Caco-2 (cell line): Measurements from ENCODE around the gene RIC3. TPM values are rescaled to one million over a fixed set of nuclear protein-coding genes. Genes with fewer than 3 reads are reported as not detected.

Source experiments
- BruUV-seq: library from RNA; stranded (reverse); fragments of 400-500 nt; replicated peaks from 2 replicates; lab custom pipeline; 2021; lab: Mats Ljungman, UMichigan
- CTCF ChIA-PET: fragments of 300-600 bp; sonication (Branson Sonifier 250); formaldehyde crosslinking; loops from one replicate; lab custom pipeline; 2022; ENCODE audit warnings: antibody characterized with exemption; lab: Charles Lee
- POLR2A ChIA-PET: fragments of 300-600 bp; sonication (Branson Sonifier 250); formaldehyde crosslinking; loops from one replicate; lab custom pipeline; 2022; ENCODE audit warnings: antibody characterized with exemption; lab: Charles Lee
- DNase-seq, 2 experiments: peaks; one replicate each; pipeline versions ENCODE4 v3.0.0 to v3.0.0-alpha.2; 2020 to 2022
- H3K27me3 ChIP-seq: replicated peaks from 2 replicates; pipeline ENCODE4 v1.6.0; 2011; ENCODE audit warnings: low read length; ENCODE audit not compliant: control insufficient read depth, insufficient read depth
- H3K36me3 ChIP-seq: 2 replicates; pipeline ENCODE4 v1.5.1; 2011; ENCODE audit warnings: low read length; ENCODE audit not compliant: control insufficient read depth, insufficient read depth
- H3K4me1 ChIP-seq: fragments of 250-450 bp; sonication (Bioruptor Pico); 2 replicates; pipeline ENCODE4 v1.5.1; 2020; ENCODE audit warnings: mild to moderate bottlenecking
- H3K4me3 ChIP-seq: 2 replicates; pipeline ENCODE4 v1.5.1; 2011; ENCODE audit warnings: low read depth, mild to moderate bottlenecking, control low read depth, low read length
- H3K9me3 ChIP-seq: fragments of 250-450 bp; sonication (Bioruptor Pico); 2 replicates; pipeline ENCODE4 v1.5.1; 2020; ENCODE audit warnings: mild to moderate bottlenecking, moderate library complexity
- H3K27ac Mint-ChIP-seq: one replicate; pipeline ENCODE4 v1.8.0; 2022; ENCODE audit warnings: mixed read lengths; ENCODE audit not compliant: unreplicated experiment
- H3K27me3 Mint-ChIP-seq: one replicate; pipeline ENCODE4 v1.8.0; 2022; ENCODE audit warnings: mixed read lengths; ENCODE audit not compliant: insufficient read depth, unreplicated experiment
- H3K36me3 Mint-ChIP-seq: one replicate; pipeline ENCODE4 v1.8.0; 2022; ENCODE audit warnings: mild to moderate bottlenecking, mixed read lengths; ENCODE audit not compliant: insufficient read depth, unreplicated experiment
- H3K4me1 Mint-ChIP-seq: one replicate; pipeline ENCODE4 v1.8.0; 2022; ENCODE audit warnings: low read depth, mixed read lengths; ENCODE audit not compliant: unreplicated experiment
- H3K4me3 Mint-ChIP-seq: one replicate; pipeline ENCODE4 v1.8.0; 2022; ENCODE audit warnings: mild to moderate bottlenecking, moderate library complexity, mixed read lengths; ENCODE audit not compliant: unreplicated experiment
- H3K9me3 Mint-ChIP-seq: one replicate; pipeline ENCODE4 v1.8.0; 2022; ENCODE audit warnings: mixed read lengths; ENCODE audit not compliant: unreplicated experiment
- intact Hi-C: fragments of 100-400 bp; cut with micrococcal nuclease; formaldehyde crosslinking; loops from one replicate; pipeline ENCODE4 v1.10.0; 2022; ENCODE audit not compliant: unreplicated experiment
- total RNA-seq: library from RNA; stranded (reverse); gene quantifications from 2 replicates; pipeline ENCODE4 v1.2.3, GENCODE V29; 2022
- TF ChIP-seq, protein P1 (sequence below), 2 experiments: fragments of 200-600 bp in 1 of 2; IDR thresholded peaks; 1 replicate in 1 of 2; 2 replicates in 1 of 2; pipeline versions ENCODE4 v1.5.1 to v1.8.0; 2011 to 2022; ENCODE audit warnings: antibody characterized with exemption in 1 of 2, control low read depth in 1 of 2, inconsistent platforms in 1 of 2, low read depth in 1 of 2, low read length in 1 of 2, mild to moderate bottlenecking in 1 of 2, moderate library complexity in 1 of 2; ENCODE audit not compliant: insufficient read depth in 1 of 2, severe bottlenecking in 1 of 2, unreplicated experiment in 1 of 2

RIC3 gene
- total RNA-seq, 1 experiment from 2014 or later, result not detected

DNA sequence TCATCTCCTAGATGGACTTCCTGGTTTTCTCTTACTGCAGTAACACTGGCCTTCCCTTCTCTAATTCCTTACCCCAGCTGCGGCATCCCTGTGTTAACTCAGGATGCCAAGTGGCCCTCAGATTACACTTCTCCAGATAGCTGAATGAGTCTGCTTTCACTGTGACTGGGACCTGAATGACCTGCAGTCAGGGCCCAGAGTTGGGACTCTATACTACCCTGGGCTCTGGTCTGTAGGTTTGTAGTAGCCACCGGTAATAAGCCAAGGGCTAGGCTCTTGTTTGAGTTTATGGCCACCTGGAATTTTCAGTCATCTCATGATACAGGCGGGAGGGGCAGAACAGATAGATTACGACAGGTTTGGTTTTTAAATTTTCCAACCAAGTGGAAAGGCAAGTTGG, 63.7 kb downstream of the RIC3 start:
- no TSS peak for BruUV-seq
- H3K36me3 ChIP-seq, result no peaks in the 10 kb centered on the region
- no peaks in the 10 kb centered on the region for H3K9me3 ChIP-seq
- Mint-ChIP-seq H3K36me3 (no peaks in the 10 kb centered on the region), H3K27ac (no peak overlapping the region), H3K4me3 (no peak overlapping the region), H3K9me3 (no peaks in the 10 kb centered on the region), H3K4me1 (no peaks in the 10 kb centered on the region), H3K27me3 (peaks cover 6% of the 10 kb centered on the region)
- no peaks in the 10 kb centered on the region for H3K4me1 ChIP-seq
- no peak for DNase-seq
- TF ChIP-seq, protein P1, sequence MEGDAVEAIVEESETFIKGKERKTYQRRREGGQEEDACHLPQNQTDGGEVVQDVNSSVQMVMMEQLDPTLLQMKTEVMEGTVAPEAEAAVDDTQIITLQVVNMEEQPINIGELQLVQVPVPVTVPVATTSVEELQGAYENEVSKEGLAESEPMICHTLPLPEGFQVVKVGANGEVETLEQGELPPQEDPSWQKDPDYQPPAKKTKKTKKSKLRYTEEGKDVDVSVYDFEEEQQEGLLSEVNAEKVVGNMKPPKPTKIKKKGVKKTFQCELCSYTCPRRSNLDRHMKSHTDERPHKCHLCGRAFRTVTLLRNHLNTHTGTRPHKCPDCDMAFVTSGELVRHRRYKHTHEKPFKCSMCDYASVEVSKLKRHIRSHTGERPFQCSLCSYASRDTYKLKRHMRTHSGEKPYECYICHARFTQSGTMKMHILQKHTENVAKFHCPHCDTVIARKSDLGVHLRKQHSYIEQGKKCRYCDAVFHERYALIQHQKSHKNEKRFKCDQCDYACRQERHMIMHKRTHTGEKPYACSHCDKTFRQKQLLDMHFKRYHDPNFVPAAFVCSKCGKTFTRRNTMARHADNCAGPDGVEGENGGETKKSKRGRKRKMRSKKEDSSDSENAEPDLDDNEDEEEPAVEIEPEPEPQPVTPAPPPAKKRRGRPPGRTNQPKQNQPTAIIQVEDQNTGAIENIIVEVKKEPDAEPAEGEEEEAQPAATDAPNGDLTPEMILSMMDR (IDR thresholded peaks at IDR 0.05; ENCODE audit: insufficient read depth in 1 of 2, low read depth in 1 of 2, low read length in 1 of 2, severe bottlenecking in 1 of 2, unreplicated experiment in 1 of 2), result no peak
- intact Hi-C loops, result no loop called here
- H3K27me3 ChIP-seq, result no peaks in the 10 kb centered on the region
- ChIA-PET POLR2A (no interaction called here), CTCF (interaction anchor here (1.6 kb wide), 1 partner anchor 99 kb away, joined by 4 read pairs; no protein-coding TSS in a partner anchor)
- H3K4me3 ChIP-seq, result no peak overlapping the region

DNA sequence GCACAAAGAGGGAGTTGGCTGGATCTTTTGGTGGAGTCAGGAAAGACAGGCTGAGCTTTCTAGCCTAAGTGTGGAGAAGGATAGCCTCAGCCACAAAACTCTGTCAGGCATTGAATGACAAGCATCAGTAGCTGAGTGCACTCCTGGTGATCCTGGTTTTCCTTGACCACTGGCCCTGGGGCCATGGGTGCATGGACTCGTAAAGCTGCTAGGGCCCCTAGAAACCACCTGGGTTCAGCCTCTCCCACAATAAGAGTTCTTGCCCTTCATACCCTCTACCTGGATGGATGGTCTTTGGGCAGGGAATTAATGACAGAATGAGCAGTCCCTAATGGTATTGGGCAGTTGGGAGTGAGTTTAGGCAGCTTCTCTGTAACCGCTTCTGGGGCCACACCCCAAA, 64.9 kb downstream of the RIC3 start:
- H3K4me1 ChIP-seq, result no peaks in the 10 kb centered on the region
- H3K9me3 ChIP-seq, result no peaks in the 10 kb centered on the region
- H3K9me3 Mint-ChIP-seq, result no peaks in the 10 kb centered on the region
- peaks cover 14% of the 10 kb centered on the region for H3K27me3 Mint-ChIP-seq
- H3K36me3 ChIP-seq, result no peaks in the 10 kb centered on the region
- no peak overlapping the region for H3K27ac Mint-ChIP-seq
- DNase-seq, result no peak
- POLR2A ChIA-PET, result no interaction called here
- TF ChIP-seq, protein P1 (IDR thresholded peaks at IDR 0.05; ENCODE audit: insufficient read depth in 1 of 2, low read depth in 1 of 2, low read length in 1 of 2, severe bottlenecking in 1 of 2, unreplicated experiment in 1 of 2), result no peak
- CTCF ChIA-PET, result interaction anchor here (1.6 kb wide), 1 partner anchor 97 kb away, joined by 4 read pairs; no protein-coding TSS in a partner anchor
- intact Hi-C loops, result no loop called here
- H3K4me3 ChIP-seq, result no peak overlapping the region
- no peaks in the 10 kb centered on the region for H3K27me3 ChIP-seq
- H3K4me3 Mint-ChIP-seq, result no peak overlapping the region
- H3K36me3 Mint-ChIP-seq, result no peaks in the 10 kb centered on the region
- BruUV-seq, result no TSS peak
- no peaks in the 10 kb centered on the region for H3K4me1 Mint-ChIP-seq

DNA sequence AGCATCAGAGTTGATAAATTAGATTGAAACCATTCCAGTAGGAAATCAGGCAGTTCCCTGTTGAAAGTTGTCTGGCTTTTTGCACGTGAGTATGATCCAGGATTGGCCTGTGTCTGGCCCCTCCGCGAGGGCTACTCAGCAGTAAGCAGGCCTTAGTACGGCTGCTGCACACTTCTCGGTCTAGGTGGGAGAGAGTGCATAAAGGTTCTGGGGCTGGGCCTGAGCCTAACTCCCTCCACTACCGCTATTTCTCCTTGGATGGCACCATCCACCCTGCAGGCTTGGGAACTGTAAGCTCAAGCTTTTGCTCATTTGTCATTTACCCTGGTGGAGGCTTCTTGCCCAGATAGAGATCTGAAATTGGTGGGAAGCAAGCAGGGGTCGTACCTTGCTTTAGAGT, 65.9 kb downstream of the RIC3 start:
- H3K9me3 Mint-ChIP-seq, result no peaks in the 10 kb centered on the region
- CTCF ChIA-PET, result interaction anchor here (0.8 kb wide), 1 partner anchor 96 kb away, joined by 3 read pairs; no protein-coding TSS in a partner anchor
- peaks cover 14% of the 10 kb centered on the region for H3K27me3 Mint-ChIP-seq
- H3K4me1 Mint-ChIP-seq, result no peaks in the 10 kb centered on the region
- H3K27ac Mint-ChIP-seq, result no peak overlapping the region
- no peak overlapping the region for H3K4me3 Mint-ChIP-seq
- Histone ChIP-seq H3K36me3 (no peaks in the 10 kb centered on the region), H3K9me3 (no peaks in the 10 kb centered on the region), H3K4me1 (no peaks in the 10 kb centered on the region), H3K4me3 (no peak overlapping the region), H3K27me3 (no peaks in the 10 kb centered on the region)
- TF ChIP-seq, protein P1 (IDR thresholded peaks at IDR 0.05; ENCODE audit: insufficient read depth in 1 of 2, low read depth in 1 of 2, low read length in 1 of 2, severe bottlenecking in 1 of 2, unreplicated experiment in 1 of 2), result no peak
- no peaks in the 10 kb centered on the region for H3K36me3 Mint-ChIP-seq
- intact Hi-C loops, result no loop called here
- POLR2A ChIA-PET, result no interaction called here
- BruUV-seq, result no TSS peak
- DNase-seq, result no peak
